GM10266 (cell line): ENCODE measurements around the gene MLLT3.

Source experiments
- DNase-seq: peaks from one replicate; pipeline ENCODE4 v3.0.0; 2012; ENCODE audit errors: extremely low spot score
- TF ChIP-seq, protein P1 (sequence below): IDR thresholded peaks from 2 replicates; pipeline ENCODE4 v1.5.1; 2012; ENCODE audit warnings: mild to moderate bottlenecking, low read depth; ENCODE audit not compliant: control insufficient read depth, insufficient read depth; ENCODE audit errors: missing control alignments

Gene MLLT3

DNA sequence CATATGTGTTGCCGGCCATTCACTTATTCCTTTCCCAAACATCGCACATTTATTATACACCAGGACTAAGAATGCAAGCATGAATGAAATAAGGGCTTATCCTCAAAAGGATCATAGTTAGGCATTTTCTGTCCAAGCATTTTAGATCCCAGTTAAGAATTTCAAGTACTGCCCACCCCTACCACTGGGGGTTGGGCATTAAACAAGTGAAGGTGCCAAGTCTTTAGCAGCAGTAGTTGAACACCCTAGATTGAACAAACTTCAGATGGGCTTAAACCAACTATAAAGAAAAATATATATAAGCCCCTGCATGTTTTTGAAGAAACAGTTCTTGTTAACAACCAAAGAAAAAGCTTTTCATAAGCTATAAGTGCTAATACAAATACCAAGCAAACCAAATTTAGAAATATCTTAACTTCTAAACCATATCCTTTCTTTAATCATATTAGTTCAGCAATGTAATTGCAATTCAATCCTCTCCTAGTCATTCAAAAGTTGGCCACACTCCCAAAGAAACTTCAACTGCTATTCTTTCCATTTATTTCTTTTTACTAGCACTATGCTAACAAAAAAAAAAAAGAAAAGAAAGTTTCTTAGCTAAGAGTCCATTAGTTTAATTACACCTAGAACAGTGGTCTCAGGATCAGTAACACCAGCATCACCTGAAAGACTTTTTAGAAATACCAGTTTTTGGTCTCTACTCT lies 149.8 kb downstream of the MLLT3 start:
- no peak for DNase-seq
- TF ChIP-seq, protein P1, sequence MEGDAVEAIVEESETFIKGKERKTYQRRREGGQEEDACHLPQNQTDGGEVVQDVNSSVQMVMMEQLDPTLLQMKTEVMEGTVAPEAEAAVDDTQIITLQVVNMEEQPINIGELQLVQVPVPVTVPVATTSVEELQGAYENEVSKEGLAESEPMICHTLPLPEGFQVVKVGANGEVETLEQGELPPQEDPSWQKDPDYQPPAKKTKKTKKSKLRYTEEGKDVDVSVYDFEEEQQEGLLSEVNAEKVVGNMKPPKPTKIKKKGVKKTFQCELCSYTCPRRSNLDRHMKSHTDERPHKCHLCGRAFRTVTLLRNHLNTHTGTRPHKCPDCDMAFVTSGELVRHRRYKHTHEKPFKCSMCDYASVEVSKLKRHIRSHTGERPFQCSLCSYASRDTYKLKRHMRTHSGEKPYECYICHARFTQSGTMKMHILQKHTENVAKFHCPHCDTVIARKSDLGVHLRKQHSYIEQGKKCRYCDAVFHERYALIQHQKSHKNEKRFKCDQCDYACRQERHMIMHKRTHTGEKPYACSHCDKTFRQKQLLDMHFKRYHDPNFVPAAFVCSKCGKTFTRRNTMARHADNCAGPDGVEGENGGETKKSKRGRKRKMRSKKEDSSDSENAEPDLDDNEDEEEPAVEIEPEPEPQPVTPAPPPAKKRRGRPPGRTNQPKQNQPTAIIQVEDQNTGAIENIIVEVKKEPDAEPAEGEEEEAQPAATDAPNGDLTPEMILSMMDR, result no peak

DNA sequence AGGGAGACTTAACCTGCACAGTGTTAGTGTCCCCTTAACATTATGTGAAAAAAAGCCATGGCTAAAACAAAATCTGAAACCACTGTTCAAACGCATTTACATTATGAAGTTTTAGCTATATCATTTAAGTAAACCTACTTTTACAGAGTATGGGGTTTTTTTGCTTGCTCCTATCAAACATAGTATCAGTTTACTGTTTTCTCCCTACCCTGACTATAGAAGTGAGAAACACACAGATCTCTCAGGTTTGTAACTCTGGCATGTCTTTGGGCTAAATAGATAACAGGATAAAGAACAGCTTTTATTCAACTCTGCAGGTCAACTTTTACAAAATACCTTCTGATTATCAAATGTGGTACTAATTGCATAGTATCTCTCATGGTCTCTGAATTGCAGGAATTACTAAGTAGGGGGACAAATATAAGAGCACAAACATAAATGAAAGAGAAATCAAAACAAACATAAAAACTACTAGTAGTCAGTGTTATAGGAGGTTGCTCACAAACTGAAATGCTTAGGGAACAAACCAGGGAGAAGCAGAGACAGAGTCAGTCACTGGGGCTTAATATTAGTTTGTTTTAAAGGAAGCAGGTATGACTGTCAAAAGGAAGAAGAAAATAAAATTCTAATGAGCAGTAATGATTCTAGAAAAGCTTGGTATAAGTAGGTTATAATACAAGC lies 155.8 kb downstream of the MLLT3 start:
- TF ChIP-seq, protein P1, result no peak
- no peak for DNase-seq

DNA sequence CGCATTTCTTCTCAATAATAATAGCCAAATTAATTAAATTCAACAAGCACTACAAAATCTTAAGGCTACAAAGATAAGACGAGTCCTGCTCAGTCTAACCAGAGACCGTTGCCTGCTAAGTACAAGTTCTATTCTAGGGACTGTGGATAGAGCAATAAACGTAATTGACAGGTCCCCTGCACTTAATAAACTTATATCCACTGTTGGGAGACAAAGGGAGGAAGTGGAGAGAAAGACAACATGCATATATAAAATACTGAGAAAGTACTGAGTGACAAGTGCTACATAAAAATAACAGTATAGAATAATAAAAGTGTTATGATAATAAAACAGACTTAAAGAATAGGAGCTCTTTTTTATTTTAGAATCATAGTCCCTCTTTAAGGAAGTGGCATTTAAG lies 158.1 kb downstream of the MLLT3 start:
- TF ChIP-seq, protein P1, result no peak
- DNase-seq, result no peak

DNA sequence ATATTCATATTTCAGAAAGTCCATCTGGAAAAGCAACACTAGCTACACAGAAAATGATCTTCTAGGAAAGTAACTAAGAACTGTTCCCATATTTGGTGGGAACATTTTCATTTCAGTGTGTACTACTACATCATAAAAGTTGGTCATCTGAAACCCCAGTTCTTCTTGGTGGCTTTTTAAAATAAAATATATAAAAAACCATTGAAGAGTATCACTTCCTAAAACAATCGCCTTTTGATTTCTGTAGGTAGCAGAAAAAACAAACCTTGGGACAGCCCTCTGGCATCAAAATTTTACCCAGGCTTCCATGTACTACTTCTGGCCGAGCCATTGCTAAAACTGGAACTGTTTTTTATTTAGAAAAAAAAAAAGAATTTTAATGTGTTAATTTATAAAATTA lies 158.5 kb downstream of the MLLT3 start:
- TF ChIP-seq, protein P1, result no peak
- no peak for DNase-seq

DNA sequence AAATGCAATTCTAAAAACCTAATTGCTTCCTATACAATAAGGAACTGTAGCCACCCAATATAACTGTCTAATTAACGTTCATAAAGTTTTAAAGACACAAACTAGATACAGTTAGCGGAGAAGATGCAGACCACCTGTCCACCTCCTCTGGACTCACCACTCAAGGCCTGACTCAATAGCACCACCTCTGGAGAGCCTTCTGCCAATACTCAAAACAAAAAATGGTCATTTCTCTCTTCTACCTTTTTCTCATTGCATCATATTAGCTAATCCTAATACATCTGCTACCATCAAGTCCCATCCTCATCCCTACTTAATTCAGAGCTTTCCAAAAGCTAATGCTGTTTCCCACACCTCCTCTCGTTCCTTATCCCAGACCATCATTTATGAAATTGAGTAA lies 159.9 kb downstream of the MLLT3 start:
- TF ChIP-seq, protein P1, result no peak
- DNase-seq, result no peak

DNA sequence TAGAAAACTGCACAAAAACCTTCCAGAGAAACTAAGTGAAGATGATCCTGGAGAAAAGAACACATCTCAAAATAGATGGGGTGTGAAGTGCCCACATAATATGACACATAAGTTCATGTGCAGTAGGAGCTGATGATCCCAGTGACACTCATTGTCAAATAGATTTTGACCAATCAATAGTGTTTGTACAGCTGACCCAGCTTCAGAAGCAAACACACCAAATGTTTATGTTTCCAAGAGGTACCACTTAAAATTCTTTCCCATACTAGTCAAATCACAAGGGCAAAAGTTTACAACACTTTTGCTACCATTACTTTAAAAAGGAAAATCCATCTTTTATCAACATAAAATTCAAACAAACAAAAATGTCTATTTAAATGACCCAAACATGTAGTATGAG lies 175.0 kb downstream of the MLLT3 start:
- TF ChIP-seq, protein P1, result no peak
- no peak for DNase-seq

DNA sequence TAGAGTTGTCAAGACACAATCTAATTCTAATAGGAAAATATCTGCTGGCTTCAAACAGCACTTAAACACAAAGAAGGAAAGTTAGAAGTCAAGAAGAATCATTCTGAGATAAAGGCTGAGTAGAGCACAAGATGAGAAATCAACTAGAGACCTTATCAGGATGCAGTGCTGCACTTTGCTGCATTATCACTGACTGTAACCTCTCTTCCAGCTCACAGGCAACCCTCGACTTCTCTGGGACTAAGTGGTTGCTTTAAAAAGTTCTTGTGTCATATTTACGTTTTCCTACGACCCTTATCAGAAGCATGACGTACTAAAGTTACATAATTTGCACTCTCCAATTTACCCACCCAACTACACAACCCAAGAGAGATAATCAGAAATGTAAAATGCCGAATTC lies 176.1 kb downstream of the MLLT3 start:
- DNase-seq, result no peak
- TF ChIP-seq, protein P1, result no peak
